ENCODE results near the gene EDEM2. TPM values are rescaled to one million over a fixed set of nuclear protein-coding genes. Genes with fewer than 3 reads are reported as not detected.

Gene EDEM2
- total RNA-seq, 2 donors from 2014 or later = 19.2 to 22.9 TPM

Other genes with a start within 250 kb of the EDEM2 start
- 10 to 100 TPM; 54.7 to 57.4 TPM for gene GSS, start 191.5 kb downstream of the EDEM2 start, total RNA-seq
- gene MYH7B, start 191.5 kb downstream of the EDEM2 start, total RNA-seq = under 1 TPM; 0.24 to 0.29 TPM
- gene TRPC4AP, start 54.5 kb downstream of the EDEM2 start, total RNA-seq = 10 to 100 TPM; 34.1 to 54.3 TPM
- 1 to 10 TPM; 1.8 to 2.5 TPM for gene PROCR, start 24.7 kb upstream of the EDEM2 start, total RNA-seq
- under 1 TPM in 1 of 2 donors, not detected in 1; 0.04 TPM for gene MMP24, start 79.4 kb upstream of the EDEM2 start, total RNA-seq
- 100 to 1,000 TPM in 1 of 2 donors, 10 to 100 TPM in 1; 38.3 to 104 TPM for gene MMP24OS, start 130.8 kb upstream of the EDEM2 start, total RNA-seq
- 100 to 1,000 TPM in 1 of 2 donors, 10 to 100 TPM in 1; 82.7 to 146 TPM for gene EIF6, start 137.4 kb upstream of the EDEM2 start, total RNA-seq
- not detected for gene FAM83C, start 145.1 kb upstream of the EDEM2 start, total RNA-seq

All from activated T-helper 17 cell treated with anti-CD3 and anti-CD28 coated beads, Interleukin-2, amount 50 U/mL, for 72 hours (primary cell).